CD4-positive, alpha-beta T cell treated with Interleukin-1 beta for 1 hour (primary cell): ENCODE results near the gene RNF182.
"Not testable (repeated sequence)": the region's sequence is repeated elsewhere in the genome, so short reads cannot be mapped to it uniquely, and the experiment has no call there.

ENCODE experiments used
- DNase-seq, 2 donors: peaks; one replicate each; pipeline ENCODE4 v3.0.0-alpha.2; 2020 to 2022

RNF182 gene

GRCh38 chr6:14004258-14004657, 79.5 kb downstream of the RNF182 start:
- no peak for DNase-seq

GRCh38 chr6:14008809-14009208, 84.1 kb downstream of the RNF182 start:
- DNase-seq, result no peak

- no peak for DNase-seq
Measured at GRCh38 chr6:14009431-14009830, 84.7 kb downstream of the RNF182 start.

- no peak for DNase-seq
Measured at GRCh38 chr6:14010275-14010674, 85.5 kb downstream of the RNF182 start.

GRCh38 chr6:14012313-14013030, 87.7 kb downstream of the RNF182 start:
- no peak for DNase-seq

- DNase-seq, result no peak
Measured at GRCh38 chr6:14015964-14016363, 91.2 kb downstream of the RNF182 start.

GRCh38 chr6:14016432-14016831, 91.7 kb downstream of the RNF182 start:
- no peak for DNase-seq

GRCh38 chr6:14016935-14017625, 92.3 kb downstream of the RNF182 start:
- no peak for DNase-seq

- no peak for DNase-seq
Measured at GRCh38 chr6:14017626-14018475, 93.1 kb downstream of the RNF182 start.

GRCh38 chr6:14018559-14018958, 93.8 kb downstream of the RNF182 start:
- not testable (repeated sequence) for DNase-seq

GRCh38 chr6:14020551-14020950, 95.8 kb downstream of the RNF182 start:
- no peak for DNase-seq

GRCh38 chr6:14021449-14021848, 96.7 kb downstream of the RNF182 start:
- no peak for DNase-seq

- no peak for DNase-seq
Measured at GRCh38 chr6:14022673-14023072, 97.9 kb downstream of the RNF182 start.

GRCh38 chr6:14023855-14024254, 99.1 kb downstream of the RNF182 start:
- no peak for DNase-seq

- DNase-seq, result peak; percentile 17 to 42
Measured at GRCh38 chr6:14025160-14025559, 100.4 kb downstream of the RNF182 start.

- DNase-seq, result no peak
Measured at GRCh38 chr6:14026831-14027539, 102.2 kb downstream of the RNF182 start.

- no peak for DNase-seq
Measured at GRCh38 chr6:14028631-14029030, 103.9 kb downstream of the RNF182 start.

GRCh38 chr6:14029605-14030004, 104.9 kb downstream of the RNF182 start:
- no peak for DNase-seq
